Hypothalamus (tissue), 51 donors: Measurements from ENCODE around the gene MBOAT2.
A peak's percentile ranks its signal among the peaks of the same experiment; 100 is the strongest.
"Not testable (repeated sequence)": the region's sequence is repeated elsewhere in the genome, so short reads cannot be mapped to it uniquely, and the experiment has no call there.

ENCODE experiments used
- DNase-seq, 51 donors: peaks; one replicate each; lab custom pipeline; 2025; lab: John Stamatoyannopoulos, UW

MBOAT2 gene

GRCh38 chr2:8907764-8908288, 95.7 kb downstream of the MBOAT2 start:
- no peak for DNase-seq

- DNase-seq: not testable (repeated sequence)
These were observed 99.6 kb downstream of the MBOAT2 start for GRCh38 chr2:8903924-8904323.

GRCh38 chr2:8902757-8903156, 100.7 kb downstream of the MBOAT2 start:
- DNase-seq: not testable (repeated sequence)

DNA sequence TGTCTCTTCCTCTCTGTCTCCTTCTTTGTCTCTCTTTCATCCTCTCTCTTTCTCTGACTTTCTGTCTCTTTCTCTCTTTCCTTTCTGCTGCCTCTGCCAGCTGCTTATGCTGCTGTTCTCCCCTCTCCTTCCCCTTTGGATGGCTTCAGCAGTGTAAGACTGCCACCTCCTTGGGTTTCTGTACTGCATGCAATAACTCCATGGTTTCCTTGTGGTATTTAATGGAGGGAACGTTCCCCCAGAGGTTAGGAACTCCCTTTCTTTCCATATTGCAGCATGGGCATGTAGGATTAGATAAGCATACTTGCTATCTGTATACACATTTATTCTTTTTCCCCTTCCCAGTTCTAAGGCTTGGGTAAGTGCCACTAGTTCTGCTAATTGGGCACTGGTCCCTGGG, 106.3 kb downstream of the MBOAT2 start:
- DNase-seq: not testable (repeated sequence)

GRCh38 chr2:8896671-8897070, 106.8 kb downstream of the MBOAT2 start:
- not testable (repeated sequence) for DNase-seq

GRCh38 chr2:8895087-8895912, 108.2 kb downstream of the MBOAT2 start:
- DNase-seq: not testable (repeated sequence)

DNA sequence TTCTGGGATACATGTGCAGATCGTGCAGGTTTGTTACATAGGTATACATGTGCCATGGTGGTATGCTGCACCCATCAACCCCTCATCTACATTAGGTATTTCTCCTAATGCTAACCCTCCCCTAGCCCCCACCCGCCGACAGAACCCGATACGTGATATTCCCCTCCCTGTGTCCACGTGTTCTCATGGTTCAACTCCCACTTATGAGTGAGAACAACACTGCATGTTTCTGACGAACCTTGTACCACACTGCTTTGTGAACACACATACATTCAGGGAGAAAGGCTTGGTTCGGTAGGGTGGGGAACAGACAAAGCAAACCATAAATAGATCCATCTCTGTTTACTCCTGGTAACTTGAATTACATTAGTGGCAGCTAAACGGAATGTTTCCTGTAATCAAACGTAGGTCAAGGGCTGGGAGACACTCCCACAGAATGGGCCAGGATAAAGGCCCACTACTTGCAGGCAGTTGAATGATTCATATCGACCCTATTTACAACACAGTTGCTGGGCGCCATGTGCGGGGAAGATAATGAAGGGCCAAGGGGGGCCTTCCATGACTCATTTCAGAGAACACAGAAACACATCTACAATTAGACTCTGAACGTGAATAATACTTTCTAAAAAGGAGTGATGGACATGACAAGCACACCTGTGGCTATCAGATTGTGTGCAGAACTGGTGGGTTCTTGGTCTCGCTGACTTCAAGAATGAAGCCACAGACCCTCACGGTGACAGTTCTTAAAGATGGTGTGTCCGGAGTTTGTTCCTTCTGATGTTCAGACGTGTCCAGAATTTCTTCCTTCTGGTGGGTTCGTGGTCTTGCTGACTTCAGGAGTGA, 109.3 kb downstream of the MBOAT2 start:
- no peak for DNase-seq

DNA sequence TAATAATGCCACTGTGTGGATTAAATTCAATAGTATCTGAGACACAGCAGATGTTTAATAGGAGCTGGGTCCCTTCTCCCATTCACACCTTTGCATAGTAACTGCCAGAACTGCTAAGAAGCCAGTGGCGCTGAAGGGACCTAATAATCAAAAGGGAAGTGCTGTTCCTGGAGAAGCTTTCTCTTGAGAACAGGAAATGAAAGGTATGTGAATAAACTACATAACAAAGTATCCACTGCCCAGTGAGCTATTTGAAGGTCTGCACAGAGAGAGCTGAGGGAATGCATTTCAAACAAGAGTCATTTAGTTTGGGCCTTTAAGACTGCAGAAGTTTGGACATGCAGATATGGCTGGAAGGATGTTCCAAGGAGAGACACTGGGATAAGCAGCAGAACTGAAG, 110.0 kb downstream of the MBOAT2 start:
- DNase-seq: no peak

GRCh38 chr2:8892111-8892510, 111.4 kb downstream of the MBOAT2 start:
- no peak for DNase-seq

DNA sequence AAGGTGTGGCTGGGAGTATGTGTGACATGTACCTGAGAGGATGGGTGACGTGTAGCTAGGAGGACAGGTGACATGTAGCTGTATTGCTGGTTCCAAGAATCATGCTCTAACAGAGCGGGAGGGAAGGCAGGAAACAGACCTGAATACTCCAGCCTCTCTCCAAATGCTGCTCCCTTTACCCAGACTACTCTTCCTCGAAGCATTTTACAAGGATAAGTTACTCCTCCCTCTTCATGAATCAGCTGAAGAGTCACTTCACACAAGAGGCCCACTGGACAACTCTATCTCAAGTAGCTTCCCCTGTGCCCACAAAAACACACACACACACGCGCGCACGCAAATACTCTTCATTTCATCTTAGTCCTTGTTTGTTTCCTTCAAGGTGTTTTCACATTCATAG, 113.5 kb downstream of the MBOAT2 start:
- no peak for DNase-seq

- DNase-seq: no peak
These were observed 114.5 kb downstream of the MBOAT2 start for GRCh38 chr2:8888963-8889362.

- peak in 1 of 51 donors; percentile 4 for DNase-seq
These were observed 116.6 kb downstream of the MBOAT2 start for GRCh38 chr2:8886876-8887275.

- DNase-seq: no peak
These were observed 117.3 kb downstream of the MBOAT2 start for GRCh38 chr2:8886202-8886518.

DNA sequence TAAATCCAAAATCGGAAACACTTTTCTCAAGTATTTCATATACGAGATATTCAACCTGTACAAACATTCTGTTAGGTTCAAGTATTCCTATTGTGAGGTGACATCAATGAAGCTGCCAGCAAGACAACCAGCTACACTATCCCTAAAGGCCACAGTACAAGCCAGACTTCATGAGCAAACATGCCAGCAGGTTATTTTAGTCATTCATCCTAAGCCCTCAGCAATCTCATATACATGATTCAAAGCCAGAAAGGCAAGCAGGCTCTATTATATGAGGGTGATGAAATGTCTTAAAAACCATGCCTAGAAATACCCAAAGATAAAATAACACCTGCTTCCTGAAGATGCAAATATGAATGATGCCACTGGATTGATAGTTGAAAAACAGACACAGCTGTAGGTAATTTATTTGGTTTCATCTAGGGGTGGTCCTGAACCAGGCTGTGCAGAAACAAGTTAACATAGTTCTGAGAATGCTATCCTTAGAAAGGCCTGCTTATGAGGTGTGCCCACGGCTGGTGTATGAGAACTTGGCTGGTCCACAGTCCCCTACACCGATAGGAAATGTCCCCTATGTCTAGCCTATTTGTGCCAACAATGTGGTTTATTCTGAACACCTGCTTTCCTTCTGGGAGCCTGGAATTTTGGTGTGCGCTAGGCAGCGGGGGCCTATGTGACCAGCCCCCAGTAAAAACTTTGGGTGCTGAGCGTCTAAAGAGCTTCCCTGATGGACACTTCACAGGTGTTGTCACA, 117.9 kb downstream of the MBOAT2 start:
- DNase-seq: no peak

- no peak for DNase-seq
These were observed 118.7 kb downstream of the MBOAT2 start for GRCh38 chr2:8884812-8885211.

- peak in 4 of 51 donors; percentile 3 to 24 (median 7) for DNase-seq
These were observed 121.4 kb downstream of the MBOAT2 start for GRCh38 chr2:8882094-8882493.

DNA sequence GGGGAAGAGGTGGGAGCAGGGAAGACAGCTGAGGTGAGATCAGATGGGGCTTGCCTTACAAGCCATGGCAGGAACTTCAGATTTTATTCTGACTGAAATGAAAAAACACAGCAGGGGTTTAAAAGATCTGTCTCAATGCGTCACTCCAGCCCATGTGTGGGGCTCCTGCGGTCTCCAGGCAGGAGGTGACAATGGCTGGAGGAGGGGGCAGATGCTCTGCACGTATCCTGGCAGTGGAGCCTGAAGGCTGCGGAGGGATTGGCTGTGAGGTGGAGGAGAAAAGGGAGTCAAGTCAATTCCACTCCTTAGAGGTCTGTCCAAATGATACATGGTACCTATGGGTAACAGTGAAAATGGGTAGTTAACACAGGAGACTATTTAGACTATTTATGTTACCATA, 125.6 kb downstream of the MBOAT2 start:
- DNase-seq: no peak

DNA sequence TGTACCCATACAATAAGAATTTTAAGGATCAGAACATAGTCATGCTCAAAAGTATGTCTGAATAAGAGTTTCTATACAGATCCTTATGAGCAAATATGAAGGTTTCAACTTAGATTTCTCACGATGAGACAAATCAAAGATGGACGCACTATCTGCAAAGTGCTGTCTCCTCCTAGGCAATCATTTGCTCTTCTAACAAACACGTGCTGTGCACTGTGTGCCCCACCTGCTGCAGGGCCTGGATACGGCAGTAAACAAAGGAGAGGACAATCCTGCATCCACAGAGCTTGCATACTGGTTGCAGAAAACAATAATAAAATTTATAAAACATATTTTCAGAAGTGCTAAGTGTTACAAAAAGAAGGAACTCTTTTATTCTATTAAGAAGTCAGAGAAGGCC, 126.2 kb downstream of the MBOAT2 start:
- DNase-seq: no peak

DNA sequence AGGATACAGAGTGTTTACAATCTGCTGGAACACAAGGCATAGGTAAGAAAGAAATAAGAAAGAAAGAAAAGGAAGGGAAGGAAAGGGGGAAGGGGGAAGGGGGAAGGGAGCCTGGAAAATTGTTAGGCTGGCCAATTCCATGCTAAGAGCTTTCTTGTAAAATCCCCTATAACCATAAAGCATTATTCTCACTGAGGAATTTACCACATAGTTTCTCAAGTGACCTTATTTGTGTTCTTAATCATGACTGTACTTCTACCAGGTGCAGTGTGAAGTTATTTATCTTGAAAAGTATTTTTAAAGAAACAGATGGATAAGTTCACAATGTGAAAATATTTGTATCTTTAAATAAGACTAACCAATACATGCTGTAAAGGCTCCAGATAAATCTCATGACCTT, 126.9 kb downstream of the MBOAT2 start:
- DNase-seq: no peak

- peak in 2 of 51 donors; percentile 17 to 49 for DNase-seq
These were observed 130.6 kb downstream of the MBOAT2 start for GRCh38 chr2:8872821-8873432.
